SU-DHL-6 (cell line): ENCODE data around the gene TFDP2.

Experiments used
- CTCF ChIP-seq: fragments of 200-600 bp; sonication (generic); IDR thresholded peaks from one replicate; pipeline ENCODE4 v1.5.1; 2017; ENCODE audit warnings: antibody characterized with exemption, mild to moderate bottlenecking, low read length, moderate library complexity; ENCODE audit not compliant: insufficient read depth, poor library complexity, severe bottlenecking
- EZH2phosphoT487 ChIP-seq: fragments of 200-600 bp; sonication (generic), shearing (Covaris generic); conservative IDR thresholded peaks from 2 replicates; pipeline ENCODE4 v1.6.1; 2018; ENCODE audit warnings: mild to moderate bottlenecking, antibody characterized with exemption, low read length, moderate library complexity, mixed read lengths

- no peak for TF ChIP-seq CTCF
- TF ChIP-seq EZH2phosphoT487: no peak
These were observed 154.5 kb downstream of the TFDP2 start for GRCh38 chr3:141994856-141995255.
